Measurements from ENCODE around the gene IFNG.
A peak's percentile ranks its signal among the peaks of the same experiment; 100 is the strongest.

Gene IFNG

DNA sequence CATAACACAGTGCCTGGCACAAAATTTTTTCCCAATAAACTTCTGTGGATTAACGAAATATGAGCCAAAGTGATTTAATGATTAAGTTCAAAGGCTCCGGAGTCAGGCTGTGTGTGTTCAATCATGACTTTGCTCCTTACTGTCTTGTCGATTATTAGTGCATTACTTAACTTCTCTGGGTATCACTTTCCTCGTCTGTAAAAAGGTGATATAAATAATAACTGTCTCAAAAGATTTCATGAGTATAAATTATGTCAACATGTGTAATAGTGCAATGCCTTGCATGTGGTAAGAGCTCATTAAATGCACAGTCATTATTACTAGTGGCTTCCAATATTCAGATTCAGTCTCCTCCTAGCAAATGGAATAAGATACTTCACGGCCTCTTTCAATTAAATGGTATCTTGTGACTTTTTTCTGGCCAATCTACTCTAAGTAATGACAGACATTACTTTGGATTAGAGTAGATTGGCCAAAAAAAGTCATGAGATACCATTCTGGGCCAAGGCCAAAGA lies 6.8 kb upstream of the IFNG start:
- no peak for DNase-seq

DNA sequence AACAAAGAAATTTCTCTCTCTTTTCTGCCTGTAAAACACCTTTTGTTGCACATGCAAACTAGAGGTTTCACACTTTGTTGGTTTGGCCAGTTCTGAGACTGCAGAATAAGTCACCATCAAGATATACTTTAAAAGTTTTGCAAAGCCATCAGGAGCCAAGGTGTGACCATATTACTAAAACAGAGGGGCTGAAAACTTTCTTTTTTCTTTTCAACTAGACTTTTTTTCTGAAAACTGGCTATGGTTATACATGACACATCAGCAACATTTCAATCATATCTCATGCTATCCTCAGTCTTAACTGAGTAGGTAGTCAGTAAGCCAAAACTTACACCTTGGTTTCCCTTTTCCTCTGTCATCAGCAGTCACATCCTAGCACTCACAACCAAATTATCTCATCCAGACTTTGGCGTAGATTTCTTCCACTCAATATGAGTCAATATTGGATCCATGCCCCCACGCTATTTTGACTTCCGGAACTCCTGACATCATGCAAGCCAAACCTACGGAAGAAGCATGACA lies 4.1 kb upstream of the IFNG start:
- DNase-seq: no peak

DNA sequence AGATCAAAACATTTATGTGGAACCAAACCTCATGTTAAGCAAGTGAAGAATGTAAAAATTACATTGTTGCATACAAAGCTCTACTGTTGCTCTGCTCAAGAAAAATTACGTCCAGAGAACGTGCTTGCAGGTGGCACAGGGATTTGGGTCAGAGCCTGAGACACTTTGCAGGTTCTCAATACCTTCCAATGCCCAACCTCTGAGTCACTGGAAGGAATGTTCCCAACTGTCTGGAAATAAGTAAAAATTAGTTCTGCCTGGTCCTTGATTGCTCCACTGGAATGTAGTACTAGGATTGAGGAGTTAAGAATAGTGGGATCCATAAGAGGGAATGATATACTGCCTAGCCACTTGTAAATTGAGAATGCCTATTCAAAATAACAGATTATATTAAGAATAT lies 2.8 kb upstream of the IFNG start:
- DNase-seq: no peak

- no peak for DNase-seq
Measured at GRCh38 chr12:68158432-68158831, 1.1 kb downstream of the IFNG start.

DNA sequence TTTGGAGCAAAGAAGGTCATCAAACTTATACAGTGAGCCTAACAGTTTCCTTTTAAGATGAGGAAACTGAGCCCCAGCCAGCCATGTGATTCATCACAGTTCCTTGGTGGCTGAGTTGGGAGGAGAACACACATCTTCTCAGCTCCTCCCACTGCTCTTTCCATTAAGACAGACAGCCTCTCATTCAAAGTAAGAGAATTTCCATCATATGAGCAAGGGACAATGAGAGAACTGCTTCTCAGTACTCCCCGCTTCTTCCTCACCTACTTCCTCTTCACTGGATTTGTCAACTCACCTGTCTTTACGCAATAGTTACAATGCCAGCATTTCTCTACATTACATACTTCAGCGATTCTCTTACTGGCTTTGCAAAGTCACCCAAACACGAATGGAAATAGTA lies 2.2 kb downstream of the IFNG start:
- no peak for DNase-seq

- no peak for DNase-seq
Measured at GRCh38 chr12:68156636-68157035, 2.9 kb downstream of the IFNG start.

DNA sequence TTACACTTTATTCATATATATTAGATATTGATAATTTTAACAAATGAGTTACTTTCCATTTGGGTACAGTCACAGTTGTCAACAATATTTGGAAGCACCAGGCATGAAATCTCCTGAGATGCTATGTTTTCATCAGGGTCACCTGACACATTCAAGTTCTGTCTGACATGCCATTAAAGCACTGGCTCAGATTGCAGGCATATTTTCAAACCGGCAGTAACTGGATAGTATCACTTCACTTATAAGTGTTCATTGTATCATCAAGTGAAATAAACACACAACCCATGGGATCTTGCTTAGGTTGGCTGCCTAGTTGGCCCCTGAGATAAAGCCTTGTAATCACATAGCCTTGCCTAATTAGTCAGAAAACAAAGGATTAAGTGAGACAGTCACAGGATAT lies 4.8 kb downstream of the IFNG start:
- DNase-seq: no peak

DNA sequence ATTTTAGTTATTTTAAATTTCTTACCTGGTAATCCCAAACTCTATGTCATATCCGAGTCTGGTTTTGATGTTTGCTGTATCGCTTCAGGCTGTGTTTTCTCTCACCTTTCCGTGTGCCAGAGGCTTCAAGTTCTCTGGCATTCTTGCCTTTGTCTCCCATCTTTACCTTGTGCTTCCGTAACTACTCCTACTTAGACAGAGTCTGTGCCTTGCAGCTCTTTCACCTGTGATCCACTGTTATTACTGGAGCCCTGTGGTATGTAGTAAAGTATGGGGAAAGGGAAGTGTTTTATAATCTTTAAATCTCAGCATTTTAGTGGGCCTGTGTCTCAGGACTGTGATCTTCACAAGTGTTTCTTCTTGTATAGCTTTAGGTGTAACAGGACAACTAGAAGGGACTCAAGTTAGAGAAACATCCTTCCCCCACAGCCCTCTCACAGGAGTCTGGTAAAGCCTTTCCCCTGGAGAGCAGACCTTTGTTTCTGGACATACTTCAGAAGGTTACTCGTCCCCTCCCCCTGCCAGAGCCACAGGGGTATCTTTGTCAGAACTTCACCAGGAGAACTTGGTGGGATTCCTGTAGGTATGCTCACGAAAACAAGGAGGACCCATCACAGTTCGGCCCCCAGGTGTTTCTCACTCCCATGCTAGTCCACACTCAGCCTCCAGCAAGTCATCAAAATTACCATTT lies 11.1 kb downstream of the IFNG start:
- DNase-seq: no peak

GRCh38 chr12:68140556-68140955 lies 19.0 kb downstream of the IFNG start:
- DNase-seq: no peak

GRCh38 chr12:68139941-68140340 lies 19.6 kb downstream of the IFNG start:
- DNase-seq: no peak

DNA sequence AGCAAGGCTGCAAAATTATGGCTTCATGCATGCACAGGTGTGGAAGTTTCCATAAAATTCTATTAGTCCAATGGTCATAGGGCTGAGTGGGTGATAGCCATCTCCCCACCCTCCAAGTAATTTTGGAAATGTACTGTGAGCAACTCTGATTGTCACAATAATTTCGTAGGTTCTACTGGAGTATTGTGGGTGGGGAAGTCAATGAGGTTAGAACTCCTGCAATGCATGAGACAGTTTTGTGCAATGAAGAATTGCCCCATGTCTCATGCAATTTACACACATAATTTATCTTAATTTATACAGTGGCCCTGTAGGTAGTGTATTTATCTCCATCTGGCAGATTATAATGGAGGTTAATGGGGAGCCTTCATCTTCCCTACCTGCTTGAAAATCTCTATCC lies 20.5 kb downstream of the IFNG start:
- DNase-seq: no peak

GRCh38 chr12:68138480-68138879 lies 21.1 kb downstream of the IFNG start:
- no peak for DNase-seq

GRCh38 chr12:68137335-68137830 lies 22.2 kb downstream of the IFNG start:
- DNase-seq: no peak

GRCh38 chr12:68135520-68135919 lies 24.0 kb downstream of the IFNG start:
- no peak for DNase-seq

DNA sequence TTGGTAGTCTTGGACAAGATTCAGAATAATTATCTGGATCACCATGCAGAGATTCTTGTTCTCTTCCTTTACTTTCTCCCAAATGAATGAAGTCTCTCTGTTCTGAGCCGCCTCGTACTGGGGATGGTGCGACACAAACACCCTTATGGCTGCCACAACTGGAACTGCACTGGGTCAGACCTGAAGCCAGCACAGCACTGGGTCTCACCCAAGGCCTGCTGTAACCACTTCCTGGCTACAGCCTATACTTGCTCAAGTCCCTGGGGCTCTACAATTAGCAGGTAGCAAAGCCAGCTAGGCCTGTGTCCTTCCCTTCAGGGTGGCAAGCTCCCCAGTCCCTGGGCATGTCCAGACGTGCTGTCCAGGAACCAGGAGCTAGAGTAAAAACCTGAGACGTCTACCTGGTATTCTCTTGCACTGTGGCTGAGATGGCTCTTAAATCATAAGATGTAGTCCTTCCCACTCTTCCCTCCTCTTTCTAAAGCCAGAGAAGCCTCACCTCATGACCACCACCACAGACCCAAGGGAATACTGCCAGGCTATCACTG lies 27.6 kb downstream of the IFNG start:
- no peak for DNase-seq

DNA sequence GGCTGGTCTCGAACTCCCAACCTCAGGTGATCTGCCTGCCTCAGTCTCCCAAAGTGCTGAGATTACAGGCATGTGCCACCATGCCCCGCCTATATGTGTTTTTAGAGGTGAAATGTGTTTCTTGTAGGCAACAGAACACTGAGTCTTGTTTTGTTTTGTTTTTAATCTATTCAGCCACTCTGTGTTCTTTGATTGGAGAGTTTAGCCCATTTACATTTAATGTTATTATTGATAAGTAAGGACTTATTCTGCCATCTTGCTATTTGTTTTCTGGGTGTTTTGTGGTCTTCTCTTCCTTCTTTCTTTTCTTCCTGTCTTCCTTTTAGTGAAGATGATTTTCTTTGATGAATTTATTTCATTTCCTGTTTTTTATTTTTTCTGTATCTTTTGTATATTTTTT lies 29.6 kb downstream of the IFNG start:
- DNase-seq: no peak

GRCh38 chr12:68122236-68122920 lies 37.2 kb downstream of the IFNG start:
- DNase-seq: no peak

GRCh38 chr12:68121143-68121542 lies 38.4 kb downstream of the IFNG start:
- no peak for DNase-seq

GRCh38 chr12:68119724-68120211 lies 39.8 kb downstream of the IFNG start:
- peak; percentile 38 to 44 for DNase-seq

DNA sequence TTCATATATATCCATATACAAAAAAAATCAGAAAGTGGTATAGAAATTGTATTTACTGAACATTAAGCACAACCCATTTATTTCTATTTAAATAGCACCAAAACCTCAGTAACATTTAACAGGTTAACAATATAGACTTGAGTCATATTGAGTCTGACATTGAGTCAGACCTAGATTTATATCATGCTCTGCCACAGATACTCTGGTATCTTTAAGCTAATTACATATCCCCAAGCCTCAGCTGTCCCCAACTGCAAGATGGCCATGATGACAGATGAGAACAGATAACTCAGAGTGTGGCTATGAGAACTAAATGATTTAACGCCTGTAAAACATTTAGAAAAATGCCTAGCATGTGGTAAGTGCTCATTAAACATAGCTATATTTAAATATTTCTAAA lies 40.3 kb downstream of the IFNG start:
- no peak for DNase-seq

DNA sequence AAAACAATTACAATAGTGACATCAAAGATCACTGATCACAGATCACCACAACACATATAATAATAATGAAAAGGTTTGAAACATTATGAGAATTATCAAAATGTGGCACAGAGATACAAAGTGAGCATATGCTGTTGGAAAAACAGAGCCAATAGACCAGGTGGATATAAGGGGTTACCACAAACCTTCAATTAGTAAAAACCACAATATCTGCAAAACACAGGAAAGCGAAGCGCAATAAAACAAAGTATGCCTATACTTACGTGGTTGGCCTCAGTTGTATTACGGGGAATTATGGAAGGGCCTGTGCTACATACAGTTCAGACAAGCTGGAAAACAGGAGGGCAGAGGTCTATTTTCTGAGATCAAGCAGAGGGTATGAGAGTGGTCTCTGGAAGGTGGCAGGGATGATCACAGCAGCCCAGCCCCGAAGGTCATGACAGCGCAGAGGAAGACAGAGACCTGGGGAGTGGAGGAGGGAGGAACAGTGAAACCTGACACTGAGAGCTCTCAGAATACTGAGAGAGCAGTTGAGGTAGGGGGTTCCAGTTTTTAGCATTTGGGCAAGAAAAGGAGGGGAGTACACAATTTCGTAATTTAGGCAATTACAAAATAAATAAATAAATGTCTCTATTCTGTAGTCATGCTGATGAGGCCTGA lies 41.3 kb downstream of the IFNG start:
- DNase-seq: no peak

DNA sequence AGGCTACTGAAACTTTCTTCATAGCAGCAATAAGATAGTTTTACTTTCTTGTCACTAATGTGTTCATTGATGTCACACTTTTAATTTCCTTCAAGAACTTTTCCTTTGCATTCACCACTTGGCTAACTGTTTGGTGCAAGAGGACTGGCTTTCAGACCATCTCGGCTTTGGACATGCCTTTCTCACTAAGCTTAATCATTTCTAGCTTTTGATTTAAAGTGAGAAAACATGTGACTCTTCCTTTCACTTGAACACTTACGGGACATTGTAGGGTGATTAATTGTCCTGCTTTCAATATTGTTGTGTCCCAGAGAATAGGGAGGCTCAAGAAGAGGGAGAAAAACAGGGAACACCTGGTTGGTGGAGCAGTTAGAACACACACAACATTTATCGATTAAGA lies 41.9 kb downstream of the IFNG start:
- DNase-seq: no peak

GRCh38 chr12:68115281-68115680 lies 44.3 kb downstream of the IFNG start:
- no peak for DNase-seq
